Stimulated activated CD4-positive, alpha-beta T cell treated with anti-CD3 and anti-CD28 coated beads, Interleukin-2, amount 100 ng/mL, for 24 hours (primary cell): Measurements from ENCODE around the gene DDOST.
"Not testable (repeated sequence)": the region's sequence is repeated elsewhere in the genome, so short reads cannot be mapped to it uniquely, and the experiment has no call there.

Experiments
- DNase-seq, 2 donors: peaks; one replicate each; pipeline ENCODE4 v3.0.0-alpha.2; 2020

Gene DDOST

DNA sequence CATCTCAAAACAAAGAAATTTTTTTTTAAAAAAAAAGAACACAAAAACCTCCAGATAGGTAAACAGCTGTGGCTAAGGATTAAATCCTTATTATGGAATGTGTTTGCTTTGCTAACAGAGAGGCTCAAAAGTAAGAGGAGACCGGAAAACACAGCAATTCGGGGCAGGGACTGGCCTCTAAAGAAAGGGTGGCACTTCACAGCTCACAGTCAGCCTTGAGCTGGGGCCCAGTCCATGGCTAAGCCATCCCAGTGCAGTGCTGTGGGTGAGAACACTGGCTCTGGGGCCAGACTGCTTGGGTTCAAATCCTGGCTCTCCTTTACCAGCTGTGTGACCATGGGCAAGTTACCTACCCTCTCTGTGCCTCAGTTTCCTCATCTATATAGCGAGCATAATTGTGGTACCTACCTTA, 28.5 kb upstream of the DDOST start:
- no peak for DNase-seq

DNA sequence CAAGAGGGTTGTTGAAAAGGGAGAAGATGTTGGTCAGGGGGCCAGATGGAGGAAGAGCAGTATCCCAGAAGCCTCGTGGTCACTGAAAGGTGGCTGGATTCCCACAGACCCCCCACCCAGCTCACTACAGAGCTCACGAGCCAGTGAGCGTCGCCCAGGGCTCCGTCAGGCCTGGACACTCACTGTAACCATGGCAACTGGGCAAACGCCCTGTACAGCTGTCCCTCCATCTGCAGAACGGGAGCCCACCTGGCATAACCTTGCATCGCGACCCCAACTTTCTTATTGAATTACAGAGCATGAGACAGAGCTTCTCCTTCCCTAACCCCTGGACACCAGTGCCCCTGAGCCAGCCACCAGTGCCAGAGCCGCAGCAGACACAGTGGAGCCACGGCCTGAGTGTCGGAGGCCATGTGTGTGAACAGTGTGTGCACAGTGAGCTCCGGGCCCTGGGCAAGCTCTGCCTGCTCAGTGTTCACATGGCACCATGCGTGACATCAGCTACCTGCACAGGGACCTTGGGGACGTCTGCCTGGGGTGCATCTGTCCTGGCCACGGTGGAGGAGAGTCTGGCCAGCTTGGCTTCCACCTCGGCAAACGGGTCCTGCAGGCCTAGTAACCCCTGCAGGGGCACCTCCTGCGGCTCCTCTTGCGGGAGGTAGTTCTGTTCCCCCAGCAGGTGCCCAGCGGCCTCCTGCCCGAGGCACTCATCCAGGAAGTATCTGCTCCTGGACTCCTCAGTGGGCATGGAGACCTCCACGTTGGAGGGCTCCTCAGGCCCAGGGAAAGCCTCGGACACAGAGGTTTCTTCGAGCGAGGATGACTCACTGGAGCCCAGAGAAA, 25.9 kb upstream of the DDOST start:
- DNase-seq = no peak

DNA sequence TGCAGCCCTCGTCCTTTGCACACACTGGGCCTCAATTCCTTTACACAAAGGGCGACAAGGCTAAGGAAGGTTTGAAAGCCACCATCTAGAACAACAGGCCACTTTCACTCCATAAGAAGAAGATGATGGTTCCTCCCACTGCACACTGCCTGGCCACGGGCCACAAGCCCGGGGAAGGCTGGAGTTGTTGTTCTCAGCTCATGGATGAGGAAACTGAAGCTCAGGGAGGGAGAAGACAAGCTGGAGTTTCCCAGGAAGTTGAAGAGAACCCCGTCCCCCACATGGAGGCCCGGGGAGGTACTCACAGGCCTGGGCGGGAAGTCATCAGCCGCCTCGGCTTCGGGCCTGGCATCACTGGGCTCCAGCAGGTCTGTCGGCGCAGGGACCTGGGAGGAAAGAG, 24.6 kb upstream of the DDOST start:
- no peak for DNase-seq

DNA sequence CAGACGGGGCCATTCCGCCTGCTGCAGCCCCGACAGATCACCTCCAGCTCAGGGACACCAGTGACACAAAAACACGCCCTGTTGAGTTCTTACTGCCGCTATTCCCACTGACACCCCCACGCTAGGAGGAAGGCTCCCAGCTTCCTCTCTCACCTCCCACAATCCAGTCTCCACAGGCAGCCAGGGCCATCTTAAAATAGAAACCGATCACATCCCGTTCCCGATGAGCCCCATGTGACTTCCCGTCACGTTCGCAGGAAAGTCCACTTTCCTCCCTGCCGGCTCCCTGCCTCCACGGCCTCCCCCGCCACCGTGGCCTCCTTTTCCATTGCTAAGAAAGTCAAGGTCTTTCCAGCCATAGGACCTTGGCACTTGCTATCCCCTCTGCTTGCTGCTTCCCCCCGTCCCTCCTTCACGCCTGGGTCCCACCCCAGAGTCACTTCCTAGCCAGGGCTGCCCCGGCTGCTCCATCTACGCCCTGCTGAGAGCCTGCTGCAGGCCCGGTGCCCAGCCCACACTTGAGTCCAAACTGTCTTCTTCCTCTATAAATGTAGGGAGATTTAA, 24.0 kb upstream of the DDOST start:
- no peak for DNase-seq

DNA sequence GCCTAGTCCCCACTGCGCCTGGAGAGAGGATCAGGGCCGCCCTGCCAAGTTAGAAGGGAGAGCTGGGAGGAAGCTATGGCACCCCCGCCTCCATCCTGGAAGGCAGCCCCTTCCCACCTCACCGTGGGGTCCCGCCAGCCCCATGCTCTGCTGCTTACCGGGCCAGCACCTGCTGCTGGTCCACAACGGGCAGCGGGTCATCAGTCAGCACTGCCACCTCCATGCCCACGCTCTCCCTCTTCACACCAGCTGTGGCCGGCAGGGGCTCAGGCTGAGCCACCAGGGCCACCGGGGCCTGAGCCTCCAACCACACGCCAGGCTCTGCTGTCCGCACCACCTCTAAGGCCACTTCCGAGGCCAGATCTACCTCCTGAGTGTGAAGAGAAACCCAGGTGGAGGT, 23.5 kb upstream of the DDOST start:
- no peak for DNase-seq

DNA sequence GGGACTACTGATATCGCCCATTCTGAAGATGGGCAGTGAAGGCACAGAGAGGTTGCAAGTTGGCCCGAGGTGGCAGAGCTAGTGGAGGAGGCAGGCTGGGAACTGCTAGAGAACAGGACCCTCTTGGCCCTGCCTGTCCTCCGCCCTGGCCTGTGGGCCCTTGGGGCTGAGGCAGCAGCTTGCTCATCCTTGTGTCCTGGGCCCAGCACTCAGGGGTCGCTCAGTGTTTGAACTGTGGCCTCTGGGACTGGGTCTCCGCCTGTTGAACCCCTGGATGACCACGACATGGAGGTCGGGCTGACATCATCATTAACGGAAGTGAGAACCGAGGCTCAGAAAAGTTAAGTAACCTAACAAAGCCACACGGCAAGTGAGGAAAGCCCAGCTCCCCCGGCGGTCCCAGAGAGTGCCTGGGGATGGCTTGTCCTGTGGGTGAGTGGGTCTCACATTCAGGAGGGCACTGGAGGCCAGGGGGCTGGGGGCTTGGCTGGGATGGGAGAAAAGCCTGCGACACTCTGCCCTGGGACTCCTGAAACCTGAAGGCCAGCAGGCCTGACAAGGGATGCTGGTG, 23.0 kb upstream of the DDOST start:
- no peak for DNase-seq

DNA sequence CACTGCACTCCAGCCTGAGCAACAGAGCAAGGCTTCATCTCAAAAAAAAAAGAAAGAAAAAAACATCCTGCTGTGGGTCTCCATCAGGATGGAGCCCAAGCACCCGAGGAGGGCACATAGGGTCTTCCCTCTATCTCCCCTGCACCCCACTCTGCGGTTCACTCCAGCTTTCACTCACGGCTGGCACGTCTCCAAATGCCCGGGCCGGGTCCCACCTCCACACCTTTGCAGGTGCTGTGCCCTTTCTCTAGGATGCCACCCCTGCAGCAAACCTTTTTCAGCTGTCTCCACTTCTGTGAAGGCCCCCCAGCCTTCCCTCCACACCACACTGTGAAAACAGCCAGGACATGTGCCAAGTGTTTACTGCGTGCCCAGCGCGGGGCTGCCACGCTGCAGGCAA, 22.4 kb upstream of the DDOST start:
- DNase-seq = no peak

DNA sequence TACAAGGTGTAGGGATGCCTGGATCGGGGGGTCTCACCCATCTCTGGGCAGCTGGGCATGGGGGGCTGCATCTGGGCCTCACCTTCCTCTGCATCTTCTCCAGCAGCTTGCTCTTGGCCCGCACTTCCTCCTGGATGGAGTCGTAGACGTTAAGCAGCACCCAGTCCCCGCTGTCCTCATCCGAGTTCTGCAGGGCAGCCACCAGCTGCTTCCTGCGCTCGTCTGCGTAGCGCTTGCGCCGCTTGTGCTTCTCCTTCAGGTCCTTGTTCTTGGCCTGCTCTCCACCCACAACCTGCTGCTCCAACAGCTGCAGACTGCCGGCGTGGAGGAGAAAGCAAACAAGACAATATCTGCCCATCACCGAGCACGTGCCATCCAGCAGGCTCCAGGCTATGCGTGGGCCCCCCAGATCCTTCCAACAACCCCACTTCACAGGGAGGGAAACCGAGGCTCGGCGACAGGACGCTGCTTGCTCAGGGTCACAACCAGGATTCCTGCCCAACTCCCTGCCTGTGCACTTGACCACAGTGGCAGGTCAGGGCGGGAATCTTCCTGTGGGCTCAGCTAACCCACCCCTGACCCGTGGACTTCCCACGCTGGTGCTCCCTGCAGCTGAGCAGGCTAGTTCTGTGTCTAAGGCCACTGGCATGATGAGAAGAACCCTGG, 21.5 kb upstream of the DDOST start:
- no peak for DNase-seq

DNA sequence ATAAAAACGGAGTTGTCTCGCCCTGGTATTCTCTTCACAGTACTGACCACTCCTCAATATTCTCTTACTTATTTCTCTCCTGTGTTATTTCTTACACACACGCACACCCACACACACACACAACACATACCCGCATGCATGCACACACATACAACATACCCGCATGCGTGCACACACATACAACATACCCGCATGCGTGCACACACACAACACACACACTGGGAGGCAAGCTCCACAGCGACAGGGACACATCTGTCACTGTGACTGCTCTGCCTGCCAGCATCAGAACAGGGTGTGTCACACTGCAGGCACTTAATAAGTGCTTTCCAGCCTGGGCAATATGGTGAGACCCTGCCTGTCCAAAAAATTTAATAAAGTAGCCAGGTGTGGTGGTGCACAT, 20.8 kb upstream of the DDOST start:
- no peak for DNase-seq

DNA sequence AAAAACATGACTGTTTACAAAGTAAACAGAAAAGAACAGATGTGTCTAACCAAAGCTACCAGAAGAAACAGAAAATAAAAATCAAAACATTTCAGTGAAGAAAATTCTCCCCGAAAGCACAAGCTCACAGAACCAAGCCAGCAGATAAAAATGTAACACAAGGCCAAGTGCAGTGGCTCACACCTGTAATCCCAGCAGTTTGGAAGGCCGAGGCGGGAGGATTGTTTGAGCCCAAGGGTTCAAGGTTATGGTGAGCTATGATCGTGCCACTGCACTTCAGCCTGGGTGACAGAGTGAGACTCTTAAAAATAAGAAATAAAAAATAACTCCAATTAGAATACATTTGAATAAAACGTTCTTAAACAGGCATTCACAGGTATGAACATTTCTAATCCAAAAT, 19.1 kb upstream of the DDOST start:
- no peak for DNase-seq

DNA sequence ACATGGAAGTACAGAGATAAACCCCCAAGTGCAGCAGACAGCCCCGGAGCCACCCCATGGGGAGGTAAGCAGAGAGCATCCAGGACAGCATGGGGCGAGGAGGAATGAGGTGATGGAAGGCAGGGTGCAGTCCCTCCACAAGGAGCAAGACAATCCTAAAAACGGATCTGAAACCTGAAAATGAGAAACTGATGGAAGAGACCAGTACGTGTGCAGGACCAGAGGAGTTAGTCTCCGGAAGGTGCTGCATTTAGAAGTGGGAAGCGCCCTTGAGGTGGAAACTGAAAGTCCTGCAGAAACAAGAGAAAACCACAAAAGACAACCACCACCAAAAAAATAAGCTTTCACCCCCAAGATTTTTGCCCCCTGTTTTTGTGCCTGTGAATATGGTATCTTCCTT, 17.4 kb upstream of the DDOST start:
- DNase-seq = no peak

DNA sequence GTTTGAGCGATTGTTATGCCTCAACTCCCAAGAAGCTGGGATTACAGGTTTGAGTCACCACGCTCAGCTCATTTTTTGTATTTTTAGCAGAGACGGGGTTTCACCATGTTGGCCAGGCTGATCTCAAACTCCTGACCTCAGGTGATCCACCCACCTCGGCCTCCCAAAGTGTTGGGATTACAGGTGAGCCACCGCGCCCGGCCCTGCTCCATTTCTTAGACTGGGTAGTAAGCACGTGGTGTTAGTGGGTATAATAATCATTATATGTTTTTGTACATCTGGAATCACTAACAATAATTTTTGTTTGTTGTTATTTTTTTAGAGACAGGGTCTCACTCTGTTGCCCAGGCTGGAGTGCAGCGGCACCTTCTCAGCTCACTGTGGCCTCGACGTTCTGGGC, 12.5 kb upstream of the DDOST start:
- not testable (repeated sequence) for DNase-seq

DNA sequence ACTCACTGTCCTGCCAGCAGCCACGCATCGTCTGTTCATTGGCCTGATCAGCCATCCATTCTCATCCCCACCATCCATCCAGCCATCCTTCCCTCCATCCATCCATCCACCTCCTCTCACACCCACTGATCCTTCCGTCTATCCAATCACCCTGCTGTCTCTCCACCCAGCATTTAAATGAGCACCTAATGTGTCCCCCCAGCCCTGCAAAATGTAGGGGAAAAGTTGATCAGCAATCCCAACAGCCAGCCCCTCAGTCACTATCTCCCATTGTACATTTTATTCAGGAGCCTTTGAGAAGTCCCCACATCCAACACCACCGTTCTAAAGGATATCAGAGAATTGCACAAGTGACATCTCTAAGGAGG, 11.1 kb upstream of the DDOST start:
- DNase-seq = no peak

DNA sequence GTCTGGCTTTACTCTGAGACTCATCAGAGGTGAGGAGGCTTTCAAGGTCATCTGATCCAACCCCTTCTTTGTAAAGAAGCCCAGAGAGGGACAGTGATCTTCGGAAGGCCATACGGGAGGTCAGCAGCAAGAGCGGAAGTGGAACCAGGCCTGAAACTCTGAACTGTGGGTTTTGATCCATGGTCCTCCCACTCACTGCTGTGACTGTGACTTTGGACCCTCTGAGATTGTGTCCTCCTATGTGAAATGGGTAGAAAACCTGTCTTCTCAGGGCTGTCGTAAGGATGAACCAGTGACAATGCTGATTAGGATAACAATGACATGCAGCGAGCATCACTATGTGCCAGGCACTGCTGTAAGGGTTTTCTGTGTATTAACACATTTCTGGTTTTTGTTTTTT, 9.8 kb upstream of the DDOST start:
- no peak for DNase-seq

DNA sequence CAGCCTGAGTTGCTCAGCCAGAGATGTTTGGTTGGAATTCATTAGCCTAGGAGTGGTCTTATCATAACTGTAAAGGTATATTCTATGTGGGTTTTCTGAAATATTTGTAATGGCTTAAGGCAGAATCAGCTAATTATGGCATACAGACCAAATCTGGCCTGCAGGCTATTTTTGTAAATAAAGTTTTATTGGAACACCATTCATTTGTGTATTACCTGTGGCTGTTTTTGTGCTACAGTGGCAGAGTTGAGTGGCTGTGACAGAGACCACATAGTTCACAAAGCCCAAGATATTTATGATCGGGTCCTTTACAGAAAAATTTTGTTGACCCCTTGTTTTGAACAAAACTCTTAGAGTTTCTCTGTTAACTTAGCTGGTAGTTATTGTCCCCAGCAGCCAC, 7.4 kb upstream of the DDOST start:
- DNase-seq = no peak

DNA sequence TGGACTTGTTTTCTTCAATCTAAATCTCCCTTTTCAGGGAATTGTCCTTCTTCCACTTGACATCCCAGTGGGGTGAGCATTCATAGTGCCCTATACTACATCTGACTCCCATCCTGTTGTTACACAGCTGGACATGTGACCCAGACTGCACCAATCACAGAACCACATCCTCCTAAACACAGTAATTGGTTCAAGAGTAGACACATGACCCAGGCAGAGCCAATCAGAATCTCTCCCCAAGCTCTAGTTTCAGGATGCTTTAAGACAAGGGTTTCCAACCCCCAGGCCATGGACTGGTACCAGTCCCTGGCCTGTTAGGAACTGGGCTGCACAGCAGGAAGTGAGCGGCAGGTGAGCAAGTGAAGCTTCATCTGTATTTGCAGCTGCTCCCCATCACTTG, 5.6 kb upstream of the DDOST start:
- no peak for DNase-seq

DNA sequence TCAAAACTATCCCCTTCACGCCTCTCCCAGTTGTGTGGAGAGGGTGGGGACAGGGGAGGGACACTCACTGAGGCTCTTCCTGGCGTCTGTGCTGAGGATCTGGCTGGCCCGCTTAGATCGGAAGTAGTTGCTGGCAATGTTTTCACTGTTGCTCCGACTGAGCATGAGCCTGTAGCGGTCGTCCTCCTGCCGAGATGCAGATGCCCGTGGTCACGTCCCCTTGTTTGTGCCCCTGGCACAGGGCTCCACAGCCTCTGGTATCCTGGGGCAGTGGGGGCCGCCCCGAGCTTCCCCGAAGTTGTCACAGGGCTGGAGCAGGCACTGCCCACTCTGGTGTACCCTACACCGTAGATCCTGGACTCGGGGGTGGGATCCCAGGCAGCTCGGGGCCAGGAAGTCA, 5.0 kb upstream of the DDOST start:
- no peak for DNase-seq

DNA sequence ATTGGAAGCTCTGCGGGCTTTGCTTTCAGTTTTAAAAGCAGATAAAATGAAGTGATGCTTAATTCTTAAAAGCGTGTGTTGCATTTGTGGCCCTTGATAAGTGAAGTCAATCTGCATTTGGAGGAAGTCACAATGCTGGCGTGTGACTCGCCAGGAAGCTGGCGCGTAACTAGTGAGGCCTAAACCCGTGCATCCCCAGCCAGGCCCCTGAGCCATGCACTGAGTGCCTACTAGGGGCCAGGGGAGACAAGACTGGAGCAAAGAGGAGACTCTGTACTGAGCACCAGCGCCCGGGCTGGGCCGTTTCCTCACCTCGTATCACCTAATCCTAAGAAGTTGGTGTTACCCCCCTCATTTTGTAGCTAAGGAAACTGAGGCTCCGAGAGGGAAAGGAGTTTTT, 4.6 kb upstream of the DDOST start:
- no peak for DNase-seq

DNA sequence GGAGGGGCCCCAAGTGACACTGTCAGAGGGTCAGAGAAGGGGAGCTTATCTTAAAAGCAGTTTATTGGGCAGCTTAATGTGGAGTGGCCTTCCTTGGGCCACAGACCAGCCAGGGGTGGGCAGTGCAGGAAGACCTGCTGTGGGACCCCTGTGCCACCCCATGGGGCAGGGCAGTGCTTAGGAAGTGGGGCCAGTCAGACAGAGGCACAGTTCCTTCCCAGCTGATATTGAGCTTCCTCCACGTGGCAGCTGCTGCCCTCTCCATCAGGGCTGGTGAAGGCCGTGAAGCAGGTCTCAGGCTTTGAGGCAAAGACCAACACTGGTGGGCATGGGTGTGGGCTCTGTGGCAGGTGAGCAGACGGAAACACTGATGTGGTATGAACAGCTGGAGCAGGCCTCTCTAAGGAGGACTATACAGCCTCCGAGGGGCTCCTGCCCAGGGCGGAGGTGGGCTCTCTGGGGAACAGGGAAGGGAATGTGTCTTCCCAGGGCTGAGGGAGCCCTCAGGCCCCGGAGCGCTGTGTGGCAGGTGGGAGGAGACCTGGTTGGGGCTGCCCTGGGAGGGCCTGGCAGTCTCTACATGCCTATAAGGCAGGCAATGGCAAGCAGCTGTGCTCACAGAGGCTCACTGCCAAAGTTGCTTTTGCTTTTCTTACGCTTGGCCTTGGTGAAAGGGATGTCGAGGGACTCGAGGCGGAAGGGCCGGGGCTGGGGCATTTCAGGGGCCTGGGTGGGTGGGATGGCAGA, 3.0 kb upstream of the DDOST start:
- no peak for DNase-seq

DNA sequence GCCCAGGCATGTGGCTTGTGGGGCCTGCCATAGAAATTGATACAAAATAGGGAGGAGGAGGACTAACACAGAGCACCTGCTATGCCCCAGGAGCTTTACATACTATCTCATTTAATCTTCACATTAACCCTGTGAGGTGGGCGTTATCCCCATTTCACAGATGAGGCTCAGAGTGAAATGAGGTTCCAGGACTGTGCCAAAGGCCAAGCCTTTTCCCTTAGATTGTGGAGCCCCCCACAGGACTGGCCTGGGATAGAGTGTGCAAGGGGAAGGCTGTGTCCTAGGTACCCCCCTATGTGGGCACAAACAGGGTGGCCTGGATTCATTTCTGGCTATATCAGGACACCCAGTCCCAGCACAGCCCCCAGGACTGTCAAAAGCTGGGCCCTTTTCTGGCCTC, 2.2 kb upstream of the DDOST start:
- no peak for DNase-seq

DNA sequence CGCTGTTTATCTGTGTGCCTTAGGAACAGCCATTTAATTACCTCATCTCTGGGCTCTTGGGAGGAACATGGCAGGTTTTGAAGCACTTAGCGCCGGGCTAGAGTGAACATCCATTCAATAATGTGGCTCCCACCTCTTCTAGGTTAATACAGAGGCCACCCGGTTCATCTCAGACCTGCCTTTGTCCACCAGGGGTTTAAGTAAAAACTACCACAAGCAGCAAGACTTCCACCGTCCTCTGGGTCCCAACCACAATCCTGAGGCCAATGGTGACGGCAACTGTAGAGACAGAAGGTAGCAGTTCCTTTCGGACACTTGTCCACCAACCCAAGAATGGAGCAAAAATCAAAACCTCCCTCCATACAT, 924 bp upstream of the DDOST start:
- no peak for DNase-seq

DNA sequence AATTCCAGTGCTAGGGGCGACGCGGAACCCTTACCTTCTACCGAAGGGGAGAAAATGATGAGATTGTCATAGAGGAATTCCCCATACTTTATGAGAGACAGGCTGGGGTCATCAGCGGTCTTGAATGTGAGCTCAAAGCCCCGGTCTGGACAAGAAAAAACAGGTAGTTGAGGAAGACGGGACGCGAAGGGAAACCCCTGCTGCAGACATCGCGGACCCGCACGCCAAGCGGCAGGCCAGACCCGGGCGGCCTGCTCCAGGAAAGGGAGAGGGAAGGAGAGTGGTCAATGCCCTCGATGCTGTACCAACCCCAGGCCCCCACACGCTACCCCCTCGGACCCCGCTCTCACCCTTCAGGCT, 342 bp downstream of the DDOST start:
- no peak for DNase-seq

DNA sequence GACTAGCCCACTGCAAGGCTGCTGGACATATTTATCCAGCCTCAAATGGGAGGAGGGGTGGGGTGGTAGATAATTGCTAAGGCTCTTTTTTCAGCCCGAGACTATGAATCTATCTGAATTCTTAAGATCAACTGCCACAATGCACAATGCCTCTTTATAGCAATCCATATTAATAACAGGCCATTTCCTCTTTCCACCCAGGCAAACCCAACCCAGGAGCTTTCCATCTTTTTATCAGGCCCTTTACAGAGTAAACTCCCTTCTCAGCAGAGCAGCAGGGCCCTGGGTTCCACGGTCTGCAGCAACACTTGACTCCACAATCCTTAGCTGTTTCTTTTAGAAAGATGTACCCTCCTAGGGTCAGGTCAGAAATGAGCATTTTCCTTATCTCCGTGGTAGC, 806 bp downstream of the DDOST start:
- DNase-seq = no peak
